Left lung (tissue), 10 donors: ENCODE measurements around the gene DPM1. TPM values are rescaled to one million over a fixed set of nuclear protein-coding genes. Genes with fewer than 3 reads are reported as not detected.

Experiments used
- ATAC-seq: fragments of 200-7000 bp; cut with Tn5 transposase; one replicate; pipeline ENCODE4 v1.9.1; 2020; ENCODE audit warnings: moderate library complexity
- DNase-seq, 4 donors: peaks; one replicate each; pipeline ENCODE4 v3.0.0-alpha.2; 2013 to 2020
- H3K27ac ChIP-seq, 2 donors: fragments of 200-600 bp; sonication (generic) in 1 of 2; one replicate each; pipeline versions ENCODE4 v1.5.0 to v1.8.0; 2020 to 2021
- H3K27me3 ChIP-seq, 2 donors: fragments of 200-600 bp; sonication (generic) in 1 of 2; one replicate each; pipeline versions ENCODE4 v1.5.0 to v1.8.0; 2020 to 2021
- H3K36me3 ChIP-seq, 2 donors: fragments of 200-600 bp; sonication (generic) in 1 of 2; one replicate each; pipeline versions ENCODE4 v1.5.0 to v1.8.0; 2020 to 2021
- H3K4me1 ChIP-seq, 2 donors: fragments of 200-600 bp; one replicate each; pipeline ENCODE4 v1.8.0; 2021
- H3K4me3 ChIP-seq, 2 donors: fragments of 200-600 bp; sonication (generic) in 1 of 2; one replicate each; pipeline versions ENCODE4 v1.5.0 to v1.8.0; 2020 to 2021; ENCODE audit warnings: mild to moderate bottlenecking in 1 of 2
- H3K9me3 ChIP-seq, 2 donors: fragments of 200-600 bp; sonication (generic) in 1 of 2; one replicate each; pipeline versions ENCODE4 v1.5.0 to v1.8.0; 2020 to 2021
- CTCF ChIP-seq, 2 donors: fragments of 200-600 bp; sonication (generic) in 1 of 2; IDR thresholded peaks; one replicate each; pipeline versions ENCODE4 v1.5.0 to v1.8.0; 2021; ENCODE audit warnings: antibody characterized with exemption in 2 of 2
- intact Hi-C, 2 donors: fragments of 100-400 bp; cut with DNase I; formaldehyde crosslinking; loops; one replicate each; pipeline versions ENCODE4 v1.11.2 to v1.14.2; 2022
- polyA plus RNA-seq, 6 donors: library from polyadenylated mRNA; unstranded; fragments of 120-200 nt; gene quantifications; one replicate each; pipeline ENCODE4 v1.2.1, GENCODE V29; 2013; ENCODE audit not compliant: insufficient read length in 6 of 6
- total RNA-seq, 2 donors: library from RNA; stranded (reverse); fragmentation: NEBNext Ultra II Directional; extraction: Animal tissue kit (Norgen Biotek cat#: 25700); gene quantifications; one replicate each; pipeline ENCODE4 v1.2.1, GENCODE V29; 2021
- donor health status: DM: no; HTN: yes; CAD: no.
- donor health status: DM: no; HTN: no; CAD: no.

DPM1 gene
- total and polyA plus RNA-seq, 8 donors = 31.9 to 63.3 (median 56.4) TPM

GRCh38 chr20:50975701-50976330, 17.5 kb upstream of the DPM1 start:
- no peak for TF ChIP-seq CTCF (IDR thresholded peaks at IDR 0.05)
- Histone ChIP-seq H3K4me3 (no peak overlapping the region), H3K36me3 (no peaks in the 10 kb centered on the region), H3K27ac (no peak overlapping the region), H3K9me3 (no peaks in the 10 kb centered on the region), H3K4me1 (no peaks in the 10 kb centered on the region), H3K27me3 (peaks cover 0 to 42% of the 10 kb centered on the region in 2 donors)
- DNase-seq (no peak), ATAC-seq (no peak)
- intact Hi-C loops = no loop called here

GRCh38 chr20:50969912-50970311, 11.6 kb upstream of the DPM1 start:
- Histone ChIP-seq H3K27ac (no peak overlapping the region), H3K36me3 (no peaks in the 10 kb centered on the region), H3K4me3 (no peak overlapping the region), H3K9me3 (no peaks in the 10 kb centered on the region), H3K27me3 (peaks cover 0 to 11% of the 10 kb centered on the region in 2 donors), H3K4me1 (no peaks in the 10 kb centered on the region)
- DNase-seq (no peak), ATAC-seq (no peak)
- intact Hi-C loops = no loop called here
- no peak for TF ChIP-seq CTCF (IDR thresholded peaks at IDR 0.05)

- H3K36me3 ChIP-seq = no peaks in the 10 kb centered on the region
- H3K27ac ChIP-seq = no peak overlapping the region
- no peak for TF ChIP-seq CTCF (IDR thresholded peaks at IDR 0.05)
- H3K27me3 ChIP-seq = peaks cover 0 to 11% of the 10 kb centered on the region in 2 donors
- no peaks in the 10 kb centered on the region for H3K9me3 ChIP-seq
- intact Hi-C loops = no loop called here
- ATAC-seq = no peak
- H3K4me1 ChIP-seq = no peaks in the 10 kb centered on the region
- no peak for DNase-seq
- H3K4me3 ChIP-seq = no peak overlapping the region
Measured at GRCh38 chr20:50969435-50969834, 11.1 kb upstream of the DPM1 start.

DNA sequence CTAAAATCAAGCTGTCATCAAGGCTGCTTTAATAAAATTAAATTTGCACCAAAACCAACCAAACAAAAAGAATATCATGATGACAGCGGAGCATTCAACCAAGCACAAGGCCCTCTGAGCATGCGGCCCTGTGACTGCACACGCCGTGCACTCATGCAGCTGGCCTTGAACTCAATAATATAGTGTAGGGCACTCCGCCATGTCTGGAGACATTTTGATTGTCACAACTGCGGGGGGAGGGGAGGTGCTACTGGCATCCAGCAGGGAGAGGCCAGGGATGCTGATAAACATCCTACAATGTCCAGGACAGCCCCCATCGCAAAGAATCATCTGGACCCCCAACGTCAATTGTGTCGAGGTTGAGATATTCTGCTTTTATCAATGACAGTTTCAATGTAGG, 10.0 kb upstream of the DPM1 start:
- H3K27ac ChIP-seq = no peak overlapping the region
- intact Hi-C loops = no loop called here
- H3K36me3 ChIP-seq = no peaks in the 10 kb centered on the region
- no peak overlapping the region for H3K4me3 ChIP-seq
- no peak for ATAC-seq
- TF ChIP-seq CTCF (IDR thresholded peaks at IDR 0.05) = no peak
- no peak for DNase-seq
- no peaks in the 10 kb centered on the region for H3K9me3 ChIP-seq
- H3K27me3 ChIP-seq = peaks cover 0 to 4% of the 10 kb centered on the region in 2 donors
- no peaks in the 10 kb centered on the region for H3K4me1 ChIP-seq

DNA sequence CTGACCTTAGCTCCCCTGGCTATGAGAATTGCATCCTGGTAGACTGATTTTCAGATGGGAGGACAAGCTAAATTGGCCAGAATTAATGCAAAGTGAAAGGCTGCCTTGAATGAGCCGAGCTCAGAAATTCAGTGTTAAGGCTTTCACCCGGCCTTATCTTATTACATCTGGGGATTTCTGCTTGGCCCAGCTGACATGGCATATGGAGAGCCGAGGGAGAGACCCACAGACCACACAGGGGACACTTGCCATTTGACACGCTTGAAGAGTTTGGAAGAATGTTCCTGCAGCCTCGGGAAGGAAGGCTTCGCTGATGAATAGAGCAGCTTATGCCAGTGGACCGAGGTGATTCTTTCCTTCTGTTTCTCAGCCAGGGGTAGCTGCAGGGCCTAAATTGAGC, 9.3 kb upstream of the DPM1 start:
- H3K27me3 ChIP-seq = no peaks in the 10 kb centered on the region
- no peaks in the 10 kb centered on the region for H3K9me3 ChIP-seq
- no peaks in the 10 kb centered on the region for H3K4me1 ChIP-seq
- DNase-seq (no peak), ATAC-seq (no peak)
- no peak overlapping the region for H3K4me3 ChIP-seq
- peaks cover 0 to 2% of the 10 kb centered on the region in 2 donors for H3K36me3 ChIP-seq
- intact Hi-C loops = no loop called here
- no peak for TF ChIP-seq CTCF (IDR thresholded peaks at IDR 0.05)
- H3K27ac ChIP-seq = no peak overlapping the region
